KMS-11 (cell line): ENCODE data around the gene PCID2.

ENCODE experiments used
- H2AFZ ChIP-seq: fragments of 200-600 bp; sonication (generic); 2 replicates; pipeline ENCODE4 v1.6.1; 2016; ENCODE audit warnings: antibody characterized with exemption, mixed run types, low read depth
- H3K27ac ChIP-seq: fragments of 200-600 bp; sonication (generic); 2 replicates; pipeline ENCODE4 v1.6.1; 2016; ENCODE audit warnings: mild to moderate bottlenecking, mixed run types
- H3K27me3 ChIP-seq: fragments of 200-600 bp; sonication (generic); 2 replicates; pipeline ENCODE4 v1.6.1; 2017; ENCODE audit warnings: mild to moderate bottlenecking, low read depth, mixed run types, moderate library complexity; ENCODE audit not compliant: insufficient read depth
- H3K36me3 ChIP-seq: fragments of 200-600 bp; sonication (generic); 2 replicates; pipeline ENCODE4 v1.6.1; 2017; ENCODE audit warnings: mild to moderate bottlenecking, mixed run types; ENCODE audit not compliant: insufficient read depth
- H3K4me1 ChIP-seq: fragments of 200-600 bp; sonication (generic); 2 replicates; pipeline ENCODE4 v1.6.1; 2016; ENCODE audit warnings: mild to moderate bottlenecking, low read depth, mixed run types; ENCODE audit not compliant: poor library complexity, severe bottlenecking
- H3K4me2 ChIP-seq: fragments of 200-600 bp; sonication (generic); 2 replicates; pipeline ENCODE4 v1.7.0; 2016; ENCODE audit warnings: mild to moderate bottlenecking, mixed run types
- H3K4me3 ChIP-seq: fragments of 200-600 bp; sonication (generic); IDR thresholded peaks from 2 replicates; pipeline ENCODE4 v1.6.1; 2017; ENCODE audit warnings: low read depth, low read length, mixed read lengths; ENCODE audit not compliant: insufficient read depth
- H3K79me2 ChIP-seq: fragments of 200-600 bp; sonication (generic); 2 replicates; pipeline ENCODE4 v1.6.1; 2016; ENCODE audit warnings: low read depth, mixed run types; ENCODE audit not compliant: insufficient read depth
- H3K9ac ChIP-seq: fragments of 200-600 bp; sonication (generic); 2 replicates; pipeline ENCODE4 v1.6.1; 2016; ENCODE audit warnings: mild to moderate bottlenecking, mixed run types
- H4K20me1 ChIP-seq: fragments of 200-600 bp; sonication (generic); 2 replicates; pipeline ENCODE4 v1.6.1; 2016; ENCODE audit warnings: mild to moderate bottlenecking, mixed run types; ENCODE audit not compliant: insufficient read depth
- TF ChIP-seq, protein P1 (sequence below): fragments of 200-600 bp; sonication (generic); conservative IDR thresholded peaks from 2 replicates; pipeline ENCODE4 v1.6.1; 2017; ENCODE audit warnings: low read depth, mild to moderate bottlenecking, antibody characterized with exemption, low read length, moderate library complexity, mixed read lengths

PCID2 gene

DNA sequence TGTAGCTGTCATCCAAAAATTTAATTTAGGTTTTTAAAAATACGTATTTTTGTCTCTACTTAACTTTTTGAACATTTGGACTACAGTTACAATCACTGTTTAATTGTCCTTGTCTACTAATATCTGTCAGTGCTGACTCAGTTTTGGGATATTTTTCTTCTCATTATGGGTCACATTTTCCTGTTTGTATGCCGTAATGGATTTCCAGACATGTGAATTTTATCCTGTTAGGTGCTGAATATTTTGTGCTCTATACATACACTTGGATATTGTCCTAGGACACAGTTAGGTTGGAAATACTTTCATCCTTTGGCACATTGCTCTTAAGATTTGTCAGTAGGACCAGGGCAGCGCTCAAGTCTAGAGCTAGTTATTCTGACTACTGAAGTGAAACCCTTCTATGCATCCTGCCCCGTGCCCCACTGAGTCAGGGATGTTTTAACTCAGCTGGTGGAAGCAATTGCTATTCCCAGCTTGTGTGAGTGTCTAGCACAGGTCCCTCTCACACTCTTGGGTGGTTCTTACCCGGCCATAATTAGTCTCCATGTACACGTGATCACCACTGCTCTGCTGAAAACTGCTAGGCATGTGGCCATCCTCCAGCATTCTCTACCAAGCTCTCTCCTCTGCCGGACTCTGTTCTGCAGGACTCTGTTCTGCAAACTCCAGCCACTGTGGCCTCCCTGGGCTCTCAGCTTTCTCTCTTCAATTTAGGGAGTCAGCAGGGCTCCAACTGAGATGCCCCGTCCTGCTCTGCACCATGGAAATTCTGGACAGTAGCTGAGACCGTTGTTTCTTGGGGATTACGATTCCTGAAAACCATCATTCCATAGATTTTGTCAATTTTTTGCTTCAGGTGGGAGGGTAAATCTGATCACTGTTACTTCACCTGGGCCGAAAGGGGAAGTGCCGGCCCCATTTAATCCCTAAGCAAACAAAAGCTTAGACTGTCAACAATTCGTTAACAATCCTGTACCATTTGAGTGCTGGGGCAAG lies 38.9 kb downstream of the PCID2 start:
- TF ChIP-seq, protein P1, sequence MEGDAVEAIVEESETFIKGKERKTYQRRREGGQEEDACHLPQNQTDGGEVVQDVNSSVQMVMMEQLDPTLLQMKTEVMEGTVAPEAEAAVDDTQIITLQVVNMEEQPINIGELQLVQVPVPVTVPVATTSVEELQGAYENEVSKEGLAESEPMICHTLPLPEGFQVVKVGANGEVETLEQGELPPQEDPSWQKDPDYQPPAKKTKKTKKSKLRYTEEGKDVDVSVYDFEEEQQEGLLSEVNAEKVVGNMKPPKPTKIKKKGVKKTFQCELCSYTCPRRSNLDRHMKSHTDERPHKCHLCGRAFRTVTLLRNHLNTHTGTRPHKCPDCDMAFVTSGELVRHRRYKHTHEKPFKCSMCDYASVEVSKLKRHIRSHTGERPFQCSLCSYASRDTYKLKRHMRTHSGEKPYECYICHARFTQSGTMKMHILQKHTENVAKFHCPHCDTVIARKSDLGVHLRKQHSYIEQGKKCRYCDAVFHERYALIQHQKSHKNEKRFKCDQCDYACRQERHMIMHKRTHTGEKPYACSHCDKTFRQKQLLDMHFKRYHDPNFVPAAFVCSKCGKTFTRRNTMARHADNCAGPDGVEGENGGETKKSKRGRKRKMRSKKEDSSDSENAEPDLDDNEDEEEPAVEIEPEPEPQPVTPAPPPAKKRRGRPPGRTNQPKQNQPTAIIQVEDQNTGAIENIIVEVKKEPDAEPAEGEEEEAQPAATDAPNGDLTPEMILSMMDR: no peak
- Histone ChIP-seq H3K36me3 (no peaks in the 10 kb centered on the region), H3K4me1 (no peaks in the 10 kb centered on the region), H3K27ac (no peak overlapping the region), H3K4me2 (no peak overlapping the region), H3K27me3 (no peaks in the 10 kb centered on the region), H3K4me3 (no peak overlapping the region), H3K9ac (no peak overlapping the region), H2AFZ (no peak overlapping the region), H3K79me2 (no peaks in the 10 kb centered on the region), H4K20me1 (no peaks in the 10 kb centered on the region)

DNA sequence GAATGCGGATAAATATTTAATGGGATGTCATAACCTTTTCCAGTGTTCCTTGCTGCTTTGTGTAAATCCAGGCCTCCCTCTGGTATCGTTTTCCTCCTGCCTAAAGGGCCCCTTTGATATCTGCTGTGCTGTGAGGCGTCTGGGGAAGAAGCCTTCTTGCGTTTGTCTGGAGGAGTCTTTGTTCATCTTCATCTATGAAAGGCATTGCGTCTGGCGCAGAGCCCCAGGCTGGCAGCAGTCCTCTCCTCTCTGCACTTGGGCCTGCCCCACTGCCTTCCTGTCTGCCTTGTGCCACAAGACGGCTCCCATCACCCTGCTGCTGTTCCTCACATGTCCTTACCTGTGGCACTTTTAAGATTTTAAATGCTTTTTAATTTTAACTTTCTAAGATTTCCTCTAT lies 40.3 kb downstream of the PCID2 start:
- H3K4me3 ChIP-seq: no peak overlapping the region
- H3K79me2 ChIP-seq: no peaks in the 10 kb centered on the region
- no peak overlapping the region for H2AFZ ChIP-seq
- no peak overlapping the region for H3K4me2 ChIP-seq
- no peaks in the 10 kb centered on the region for H3K36me3 ChIP-seq
- no peaks in the 10 kb centered on the region for H4K20me1 ChIP-seq
- no peaks in the 10 kb centered on the region for H3K4me1 ChIP-seq
- TF ChIP-seq, protein P1: no peak
- no peak overlapping the region for H3K9ac ChIP-seq
- no peak overlapping the region for H3K27ac ChIP-seq
- peaks cover 4% of the 10 kb centered on the region; the same call in 1 of the 2 replicates for H3K27me3 ChIP-seq

DNA sequence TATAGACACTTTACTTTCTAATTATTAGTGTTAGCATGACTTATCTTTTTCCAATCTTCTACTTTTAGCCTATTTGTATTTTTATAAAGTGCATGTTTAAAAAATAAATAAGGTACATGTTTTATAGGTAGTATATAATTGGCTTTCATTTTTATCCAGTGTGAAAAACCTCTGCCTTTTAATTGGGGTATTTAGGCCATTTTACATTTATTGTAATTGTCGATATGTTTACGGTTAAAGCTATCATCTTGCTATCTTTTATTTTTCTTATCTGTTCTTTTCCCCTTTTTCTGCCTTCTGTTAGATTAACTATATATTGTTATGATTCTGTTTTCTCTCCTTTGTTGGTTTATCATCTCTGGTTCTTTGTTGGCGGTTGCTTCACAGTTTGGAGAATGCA lies 40.9 kb downstream of the PCID2 start:
- no peak overlapping the region for H2AFZ ChIP-seq
- H3K36me3 ChIP-seq: no peaks in the 10 kb centered on the region
- no peak overlapping the region for H3K4me3 ChIP-seq
- no peaks in the 10 kb centered on the region for H4K20me1 ChIP-seq
- no peak overlapping the region for H3K4me2 ChIP-seq
- no peak overlapping the region for H3K27ac ChIP-seq
- H3K4me1 ChIP-seq: no peaks in the 10 kb centered on the region
- H3K9ac ChIP-seq: no peak overlapping the region
- peaks cover 4% of the 10 kb centered on the region; the same call in 1 of the 2 replicates for H3K27me3 ChIP-seq
- TF ChIP-seq, protein P1: no peak
- no peaks in the 10 kb centered on the region for H3K79me2 ChIP-seq

DNA sequence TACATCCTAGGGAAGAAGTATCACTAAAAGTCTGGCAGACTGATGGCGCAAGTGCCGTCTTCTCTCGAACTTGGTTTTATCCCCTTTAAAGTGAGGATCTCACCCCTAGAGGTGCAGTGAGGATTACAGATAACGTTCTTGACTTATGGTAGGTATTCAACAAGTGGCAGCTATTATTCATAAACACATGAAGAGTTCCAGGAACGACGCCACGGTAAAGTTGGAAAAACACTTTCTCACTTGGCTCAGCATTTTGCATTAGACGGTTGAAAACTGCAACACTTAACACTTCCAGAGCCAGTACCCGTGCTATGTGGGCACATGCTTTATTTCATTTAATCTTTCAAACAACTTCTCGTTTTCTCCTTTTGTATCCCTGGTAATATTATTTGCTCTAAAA lies 41.3 kb downstream of the PCID2 start:
- Histone ChIP-seq H2AFZ (no peak overlapping the region), H3K4me1 (no peaks in the 10 kb centered on the region), H3K36me3 (no peaks in the 10 kb centered on the region), H3K4me3 (no peak overlapping the region), H3K9ac (no peak overlapping the region), H3K4me2 (no peak overlapping the region), H4K20me1 (no peaks in the 10 kb centered on the region), H3K79me2 (no peaks in the 10 kb centered on the region), H3K27ac (no peak overlapping the region), H3K27me3 (peaks cover 4% of the 10 kb centered on the region; the same call in 1 of the 2 replicates)
- TF ChIP-seq, protein P1: no peak
